Gastroesophageal sphincter (tissue), 4 donors: ENCODE measurements around the gene RBKS. TPM values are rescaled to one million over a fixed set of nuclear protein-coding genes. Genes with fewer than 3 reads are reported as not detected.
A peak's percentile ranks its signal among the peaks of the same experiment; 100 is the strongest.

Experiments used
- ATAC-seq: fragments of 150-250 bp; one replicate; pipeline ENCODE4 v1.9.1; 2016; ENCODE audit warnings: mild to moderate bottlenecking, moderate library complexity
- H3K27ac ChIP-seq, 4 donors: fragments of 200-600 bp; sonication (generic) in 3 of 4; 1 replicate in 3 of 4; 2 replicates in 1 of 4; pipeline ENCODE4 v1.5.1; 2016 to 2019
- H3K27me3 ChIP-seq: fragments of 200-600 bp; sonication (generic); one replicate; pipeline ENCODE4 v1.5.1; 2019
- H3K36me3 ChIP-seq, 2 donors: fragments of 200-600 bp; sonication (generic); one replicate each; pipeline ENCODE4 v1.5.1; 2019; ENCODE audit warnings: control low read depth in 1 of 2
- H3K4me1 ChIP-seq, 3 donors: fragments of 200-600 bp; sonication (generic); 1 replicate in 2 of 3; 2 replicates in 1 of 3; pipeline ENCODE4 v1.5.1; 2016 to 2019; ENCODE audit warnings: control low read depth in 2 of 3
- H3K4me3 ChIP-seq, 2 donors: fragments of 200-600 bp; sonication (generic); one replicate each; pipeline ENCODE4 v1.5.1; 2019; ENCODE audit warnings: mild to moderate bottlenecking in 1 of 2, moderate library complexity in 1 of 2
- H3K9me3 ChIP-seq, 3 donors: fragments of 200-600 bp; sonication (generic); one replicate each; pipeline ENCODE4 v1.5.1; 2017 to 2019; ENCODE audit warnings: control low read depth in 2 of 3
- CTCF ChIP-seq, 4 experiments: fragments of 200-600 bp in 2 of 4; fragments of 450-650 bp in 2 of 4; sonication (generic) in 1 of 4; IDR thresholded peaks; one replicate each; pipeline ENCODE4 v1.5.1; 2017 to 2019; ENCODE audit warnings: antibody characterized with exemption in 4 of 4, mild to moderate bottlenecking in 2 of 4, moderate library complexity in 2 of 4
- EP300 ChIP-seq: sonication (generic); formaldehyde crosslinking; IDR thresholded peaks from one replicate; pipeline ENCODE4 v1.6.1; 2017; ENCODE audit warnings: antibody characterized with exemption, mild to moderate bottlenecking
- POLR2A ChIP-seq, 2 donors: fragments of 450-650 bp; IDR thresholded peaks; one replicate each; pipeline ENCODE4 v1.6.1; 2017; ENCODE audit warnings: antibody characterized with exemption in 2 of 2, mild to moderate bottlenecking in 2 of 2, moderate library complexity in 1 of 2
- POLR2AphosphoS5 ChIP-seq: sonication (generic); formaldehyde crosslinking; IDR thresholded peaks from one replicate; pipeline ENCODE4 v1.6.1; 2017; ENCODE audit warnings: antibody characterized with exemption
- WGBS, 2 donors: methylation state at CpG; one replicate each; pipeline ENCODE4 v1.1.5; 2018; ENCODE audit warnings: low coverage in 1 of 2; 5-methylcytosine and 5-hydroxymethylcytosine counted together
- total RNA-seq, 4 donors: library from RNA; depleted of rRNA; stranded (reverse); fragments of >200 nt; gene quantifications; one replicate each; pipeline ENCODE4 v1.1.0, GENCODE V29; 2016

The RBKS gene
- total RNA-seq, 4 donors from 2014 or later: 0.81 to 2.4 (median 1.6) TPM

- TF ChIP-seq EP300 (no peak), POLR2A (IDR thresholded peaks at IDR 0.05) (no peak), POLR2AphosphoS5 (no peak), CTCF (IDR thresholded peaks at IDR 0.05) (no peak)
- Histone ChIP-seq H3K27ac (no peak overlapping the region), H3K9me3 (no peaks in the 10 kb centered on the region), H3K27me3 (no peaks in the 10 kb centered on the region), H3K4me3 (no peak overlapping the region), H3K4me1 (no peaks in the 10 kb centered on the region), H3K36me3 (no peaks in the 10 kb centered on the region)
- ATAC-seq: no peak
- 85 to 100% methylated on average over 2 to 3 of the region's 4 CpGs for WGBS, 2 donors
These were observed 59.5 kb downstream of the RBKS start for GRCh38 chr2:27830656-27831055.

- Histone ChIP-seq H3K36me3 (no peaks in the 10 kb centered on the region), H3K27ac (no peak overlapping the region), H3K27me3 (no peaks in the 10 kb centered on the region), H3K4me3 (no peak overlapping the region), H3K4me1 (no peaks in the 10 kb centered on the region), H3K9me3 (no peaks in the 10 kb centered on the region)
- no peak for ATAC-seq
- WGBS, 2 donors: 81 to 100% methylated on average over 1 to 3 of the region's 3 CpGs
- TF ChIP-seq POLR2AphosphoS5 (no peak), POLR2A (IDR thresholded peaks at IDR 0.05) (no peak), CTCF (IDR thresholded peaks at IDR 0.05) (no peak), EP300 (no peak)
These were observed 60.4 kb downstream of the RBKS start for GRCh38 chr2:27829791-27830190.

GRCh38 chr2:27828305-27828704, 61.9 kb downstream of the RBKS start:
- Histone ChIP-seq H3K36me3 (no peaks in the 10 kb centered on the region), H3K4me1 (peaks cover 0 to 6% (median 0%) of the 10 kb centered on the region in 3 donors), H3K9me3 (no peaks in the 10 kb centered on the region), H3K27me3 (no peaks in the 10 kb centered on the region), H3K27ac (no peak overlapping the region), H3K4me3 (no peak overlapping the region)
- ATAC-seq: no peak
- 71 to 89% methylated on average over 1 of the region's 1 CpG for WGBS, 2 donors
- TF ChIP-seq CTCF (IDR thresholded peaks at IDR 0.05) (no peak), EP300 (no peak), POLR2AphosphoS5 (no peak)

GRCh38 chr2:27824401-27824800, 65.8 kb downstream of the RBKS start:
- no peaks in the 10 kb centered on the region for H3K9me3 ChIP-seq
- H3K27ac ChIP-seq: peak overlapping the region in 2 of 4 donors; percentile 80 to 84
- WGBS, 2 donors: 78 to 100% methylated on average over 1 of the region's 1 CpG
- peaks cover 0 to 17% (median 0%) of the 10 kb centered on the region in 3 donors for H3K4me1 ChIP-seq
- H3K4me3 ChIP-seq: no peak overlapping the region
- no peaks in the 10 kb centered on the region for H3K27me3 ChIP-seq
- no peaks in the 10 kb centered on the region for H3K36me3 ChIP-seq
- no peak for ATAC-seq
- TF ChIP-seq EP300 (no peak), POLR2A (IDR thresholded peaks at IDR 0.05) (no peak), POLR2AphosphoS5 (no peak), CTCF (IDR thresholded peaks at IDR 0.05) (no peak)

- Histone ChIP-seq H3K4me1 (peaks cover 0 to 17% (median 0%) of the 10 kb centered on the region in 3 donors), H3K4me3 (peak overlapping the region; percentile 38), H3K36me3 (no peaks in the 10 kb centered on the region), H3K27me3 (no peaks in the 10 kb centered on the region), H3K27ac (peak overlapping the region; percentile 80 to 85 (median 83)), H3K9me3 (no peaks in the 10 kb centered on the region)
- peak; percentile 73 for ATAC-seq
- WGBS, 2 donors: 42 to 47% methylated on average over 5 of the region's 5 CpGs
- TF ChIP-seq EP300: no peak
- TF ChIP-seq CTCF (IDR thresholded peaks at IDR 0.05): peak; percentile 39 to 72 (median 66)
These were observed 66.6 kb downstream of the RBKS start for GRCh38 chr2:27823569-27823968.
